ENCODE data around the gene NR2F1-AS1.

NR2F1-AS1 gene

DNA sequence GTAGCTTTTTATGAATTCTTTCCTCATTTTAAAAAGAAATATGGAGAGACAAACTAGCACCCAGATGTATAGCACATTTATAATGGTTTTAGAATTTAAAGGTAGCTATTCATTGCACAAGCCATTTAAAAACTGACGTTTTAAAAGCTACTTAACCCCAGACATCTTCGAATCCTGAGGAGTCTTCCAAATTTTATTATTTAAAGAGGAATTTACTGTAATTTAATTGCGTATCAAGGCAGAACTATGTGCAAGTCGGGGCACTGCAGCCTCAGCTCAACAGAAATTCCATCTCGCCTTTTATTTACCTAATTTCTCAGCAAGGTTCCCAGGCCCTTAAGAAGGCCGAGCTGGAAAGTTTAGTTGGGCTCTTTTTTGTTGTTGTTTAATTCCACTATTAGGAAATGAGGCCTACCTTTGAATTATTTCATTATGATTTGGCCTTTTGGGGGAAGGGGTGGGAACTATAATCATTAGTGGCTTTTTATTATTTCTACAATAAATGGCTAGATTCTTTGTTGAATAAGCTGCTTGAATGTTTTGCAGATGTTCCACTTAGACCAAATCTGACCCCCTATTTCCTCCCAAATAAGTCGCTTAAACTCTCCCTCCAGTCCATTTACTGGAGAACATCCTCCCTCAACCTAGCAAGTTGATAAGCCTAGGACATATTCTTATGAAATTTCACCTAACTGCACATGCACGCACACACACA, 22.2 kb upstream of the NR2F1-AS1 start:
- DNase-seq (ENCODE audit: low spot score): no peak

DNA sequence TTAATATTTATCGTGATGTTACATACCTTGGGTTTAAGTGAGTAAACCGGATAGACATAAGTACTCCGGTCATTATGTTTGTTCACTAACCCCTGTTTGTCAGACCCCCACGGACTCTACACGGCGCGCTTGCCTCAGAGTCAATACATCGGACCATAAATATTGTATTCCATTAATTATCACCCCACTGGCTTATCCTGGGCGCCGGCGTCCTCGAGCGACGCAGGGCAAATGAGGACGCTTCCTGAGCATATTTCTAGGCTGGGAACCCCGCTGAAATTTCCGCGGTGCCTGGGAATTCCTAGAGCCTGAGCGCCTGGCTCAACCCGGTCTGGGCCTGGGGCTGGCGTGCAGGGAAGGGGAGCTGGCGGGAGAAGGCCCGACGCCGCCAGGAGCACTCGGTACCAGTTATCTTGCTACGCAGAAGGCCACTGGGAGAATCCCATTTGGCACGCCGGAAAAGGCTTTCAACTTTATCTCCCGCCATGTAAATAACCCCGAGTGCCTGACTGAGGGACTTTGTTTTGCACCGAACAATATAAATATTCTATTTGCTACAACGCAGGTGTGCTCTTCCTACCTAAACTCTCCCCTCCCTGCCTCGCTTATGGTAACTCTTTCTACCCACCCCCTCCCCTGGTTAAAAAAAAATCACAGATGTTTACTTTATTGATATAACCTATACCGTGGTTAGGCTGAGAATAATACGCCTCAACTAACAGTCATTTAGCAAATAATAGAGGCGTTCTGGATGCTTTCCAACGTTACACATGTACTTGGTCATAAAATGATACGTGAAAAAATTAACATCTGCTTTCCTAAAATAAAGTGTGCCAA, 21.4 kb upstream of the NR2F1-AS1 start:
- peak; percentile 76 for DNase-seq (ENCODE audit: low spot score)

DNA sequence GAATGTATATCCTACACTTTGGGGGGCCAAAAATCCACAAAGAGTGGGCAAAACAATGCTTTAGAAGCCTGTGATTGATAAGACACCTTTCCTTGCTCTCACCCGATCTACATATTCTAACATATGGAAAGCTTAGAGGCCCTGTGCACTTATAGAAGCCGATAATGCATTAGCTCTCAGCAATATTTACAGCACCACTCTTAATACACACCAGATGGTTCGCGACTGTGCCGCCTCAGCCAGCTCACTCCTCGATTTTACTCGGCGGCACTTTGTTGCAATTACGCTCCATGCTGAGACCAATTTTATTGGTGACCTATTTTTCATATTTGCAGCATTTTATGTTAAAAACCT, 20.8 kb upstream of the NR2F1-AS1 start:
- no peak for DNase-seq (ENCODE audit: low spot score)

DNA sequence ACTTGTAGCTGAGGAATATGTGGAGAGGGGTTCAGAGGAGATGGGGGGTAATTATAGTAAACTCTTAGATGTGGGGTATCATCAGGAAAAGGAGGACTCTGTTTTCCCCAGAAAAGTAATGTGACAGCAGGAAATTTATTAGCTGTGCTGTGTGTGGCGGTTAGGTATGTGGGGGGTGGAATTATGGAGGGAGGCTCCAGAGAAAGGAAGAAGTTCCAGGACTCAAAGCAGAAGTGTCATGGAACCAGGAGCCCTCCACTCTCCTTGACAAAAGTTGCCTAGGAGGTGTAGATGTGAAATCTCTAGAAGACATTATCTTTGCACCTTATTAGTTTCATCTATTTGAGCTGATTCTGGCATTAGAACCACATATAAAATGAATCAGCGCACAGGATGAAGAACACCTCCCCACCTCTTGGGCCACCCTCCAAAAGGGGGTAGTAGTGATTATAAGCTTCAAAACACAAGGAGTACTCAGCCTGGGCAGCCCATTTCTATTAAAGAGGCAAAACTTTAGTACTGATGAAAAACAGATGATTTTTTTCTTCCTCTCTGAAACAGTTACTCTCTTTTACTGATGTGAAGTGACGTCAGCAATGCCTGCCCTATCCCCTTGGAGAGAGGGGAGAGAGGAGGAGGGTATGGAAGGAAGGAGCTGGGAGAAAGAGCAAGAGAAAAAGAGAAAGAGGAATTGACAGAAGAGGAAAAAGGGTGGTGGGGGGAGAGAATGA, 20.2 kb upstream of the NR2F1-AS1 start:
- DNase-seq (ENCODE audit: low spot score): no peak

DNA sequence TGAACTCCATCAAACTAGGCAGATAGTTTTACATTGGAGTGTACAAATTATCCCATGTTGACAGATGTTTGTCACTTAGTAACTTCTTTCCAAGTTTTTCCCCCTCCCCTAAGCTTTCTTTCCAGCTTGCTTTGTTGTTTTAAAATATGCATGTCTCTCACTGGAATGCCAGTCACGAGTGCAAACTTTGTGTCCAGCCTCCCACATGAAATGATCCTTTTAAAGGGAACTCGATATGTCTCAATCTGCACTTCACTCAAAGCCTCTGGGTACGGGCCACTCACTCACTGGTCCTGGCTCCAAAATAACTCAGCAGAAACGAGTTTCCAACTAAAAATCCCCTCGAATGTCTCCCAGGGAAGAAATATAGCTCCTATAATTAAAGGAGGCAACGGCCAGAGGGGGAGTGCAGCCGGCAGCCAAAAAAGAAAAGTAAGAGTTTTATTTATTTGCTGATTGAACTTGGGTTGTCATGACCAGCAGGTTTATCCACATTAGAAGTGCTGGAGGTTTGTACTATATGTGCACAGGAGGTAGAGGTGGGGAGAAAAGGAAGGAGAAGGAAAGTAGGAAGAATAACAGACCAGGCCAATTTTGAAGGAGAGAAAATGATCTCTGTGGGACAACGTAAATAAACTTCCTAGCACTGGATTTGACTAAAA, 19.5 kb upstream of the NR2F1-AS1 start:
- DNase-seq (ENCODE audit: low spot score): no peak

DNA sequence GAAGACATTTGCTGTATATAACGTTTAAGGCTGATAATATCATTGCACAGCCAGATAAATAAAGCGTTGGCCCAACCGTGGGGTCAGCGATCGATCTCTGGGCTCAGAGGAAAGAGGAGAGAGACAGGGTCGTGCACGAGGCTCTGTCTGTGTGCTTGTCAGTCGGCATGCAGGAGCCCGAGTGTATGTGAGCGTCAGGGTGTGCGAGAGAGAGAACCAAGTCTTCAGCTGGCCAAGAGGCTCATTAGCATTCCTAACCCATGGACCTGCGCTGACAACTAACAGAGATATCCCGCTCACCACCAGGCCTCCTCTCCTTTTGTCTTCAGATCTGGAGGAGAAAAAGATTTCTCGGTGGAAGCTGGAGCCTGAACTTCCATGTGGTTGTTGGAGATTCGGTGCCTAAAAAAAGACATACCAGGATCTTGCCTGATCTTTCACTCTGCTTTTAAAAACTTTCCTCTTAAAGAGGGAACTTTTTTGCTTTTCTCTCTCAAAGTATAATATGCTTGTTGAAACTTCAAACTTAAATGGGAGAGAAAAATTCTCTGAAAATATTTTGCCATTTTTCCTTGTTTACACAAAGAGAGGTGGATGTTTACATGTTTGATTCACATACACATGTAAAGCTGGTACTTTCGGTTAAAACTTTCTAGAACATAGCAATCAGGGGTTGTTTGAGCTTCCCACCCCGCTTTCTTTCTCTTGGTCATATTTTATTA, 18.5 kb upstream of the NR2F1-AS1 start:
- DNase-seq (ENCODE audit: low spot score): peak; percentile 75

DNA sequence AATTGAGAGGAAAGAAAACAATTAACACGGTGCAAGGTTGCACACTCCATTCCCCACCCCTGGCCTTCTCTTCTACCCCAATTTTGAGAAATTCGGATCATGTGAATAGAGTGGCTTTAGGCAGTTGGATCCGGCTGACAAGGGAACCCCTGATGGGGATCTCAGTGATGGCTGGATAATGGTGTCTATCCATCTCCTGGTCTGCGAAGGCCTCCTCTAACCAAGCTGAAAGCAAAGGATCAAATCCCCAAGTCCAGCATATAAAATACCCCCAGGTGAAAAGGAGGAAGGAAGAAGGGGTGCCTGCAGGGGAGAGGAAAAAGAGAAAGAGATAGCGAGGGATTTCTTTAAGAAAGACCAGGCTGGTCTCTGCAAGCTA, 18.0 kb upstream of the NR2F1-AS1 start:
- no peak for DNase-seq (ENCODE audit: low spot score)

DNA sequence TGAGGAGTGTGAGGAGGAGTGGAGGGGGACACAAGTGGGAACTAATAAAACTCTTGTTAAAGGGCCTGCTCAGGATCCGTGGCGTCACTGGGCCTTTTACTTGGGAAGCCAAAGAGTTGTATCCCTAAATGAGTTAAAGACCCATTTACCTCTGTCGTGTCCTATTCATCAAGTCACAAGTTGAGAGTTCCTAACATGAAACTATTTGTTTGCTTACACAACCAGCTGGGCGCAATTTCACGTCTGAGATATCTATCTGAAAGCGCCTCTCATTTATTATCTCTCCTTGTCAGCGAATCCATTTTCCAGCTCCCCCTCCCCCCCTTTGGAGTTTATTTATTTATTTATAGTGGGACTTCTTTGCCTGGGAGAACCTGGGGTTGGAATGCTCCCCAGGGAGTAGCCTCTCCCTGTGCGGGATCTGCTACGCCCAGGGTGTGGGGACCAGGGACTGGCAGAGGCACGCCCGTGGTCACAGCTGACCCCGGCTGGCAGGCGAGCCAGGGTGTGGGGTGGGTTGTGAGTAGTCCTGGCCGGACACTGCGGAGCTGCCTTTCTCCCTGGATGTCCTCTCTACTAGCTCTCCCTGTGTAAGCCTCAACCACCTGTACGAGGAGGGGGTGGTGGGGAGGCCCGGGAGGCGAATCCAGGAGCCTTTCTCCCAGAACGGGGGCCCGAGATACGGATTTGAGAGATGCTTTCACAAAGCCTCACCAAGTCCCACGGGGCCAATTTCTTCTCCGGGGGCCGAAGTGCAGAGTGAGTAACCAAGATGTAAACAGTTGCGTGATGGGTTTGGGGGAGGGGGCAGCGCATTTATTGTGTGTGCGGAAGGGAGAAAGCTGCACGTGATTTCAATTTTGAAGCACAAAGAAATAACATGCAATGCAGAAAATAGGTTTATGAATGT, 17.3 kb upstream of the NR2F1-AS1 start:
- DNase-seq (ENCODE audit: low spot score): peak; percentile 60

DNA sequence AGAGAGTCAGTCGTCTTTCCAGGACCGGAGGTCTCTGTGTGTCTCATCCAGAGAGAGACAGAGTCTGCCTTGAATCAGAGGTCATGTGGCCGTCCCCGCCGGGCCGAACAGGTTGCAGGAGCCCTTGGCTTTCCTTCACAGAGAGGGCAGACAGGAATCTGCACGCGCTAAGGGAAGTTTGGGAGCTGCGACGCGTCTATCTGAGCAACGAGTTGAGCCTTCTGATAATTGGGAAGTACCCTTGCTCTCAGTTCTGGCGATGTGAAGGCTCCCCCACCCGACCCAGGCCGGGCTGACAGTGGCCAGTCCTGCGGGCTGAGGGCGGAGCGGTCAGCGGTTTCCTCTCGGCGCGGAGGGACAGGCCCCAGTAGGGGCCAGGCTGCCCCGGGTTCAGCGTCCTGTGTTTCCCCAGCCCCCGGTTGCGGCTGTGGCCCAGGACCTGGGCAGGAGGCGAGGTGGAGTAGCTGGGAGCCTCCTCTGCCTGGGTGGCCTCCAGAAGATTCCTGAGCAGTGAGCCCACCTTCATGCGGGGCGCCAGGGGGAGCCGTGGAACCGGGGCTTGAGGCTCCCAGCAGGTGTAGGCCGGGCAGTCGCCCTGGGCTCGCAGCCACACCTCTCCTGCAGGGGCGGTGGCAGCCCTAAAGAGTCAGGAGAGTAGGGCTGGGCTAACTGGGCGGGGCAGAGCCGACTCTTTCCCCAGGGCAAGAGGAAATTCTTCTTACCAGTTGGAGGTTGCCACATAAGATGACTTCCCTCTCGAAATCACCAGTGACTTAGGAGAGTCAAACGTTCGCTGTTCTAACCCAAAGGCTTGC, 15.9 kb upstream of the NR2F1-AS1 start:
- peak; percentile 79 for DNase-seq (ENCODE audit: low spot score)

DNA sequence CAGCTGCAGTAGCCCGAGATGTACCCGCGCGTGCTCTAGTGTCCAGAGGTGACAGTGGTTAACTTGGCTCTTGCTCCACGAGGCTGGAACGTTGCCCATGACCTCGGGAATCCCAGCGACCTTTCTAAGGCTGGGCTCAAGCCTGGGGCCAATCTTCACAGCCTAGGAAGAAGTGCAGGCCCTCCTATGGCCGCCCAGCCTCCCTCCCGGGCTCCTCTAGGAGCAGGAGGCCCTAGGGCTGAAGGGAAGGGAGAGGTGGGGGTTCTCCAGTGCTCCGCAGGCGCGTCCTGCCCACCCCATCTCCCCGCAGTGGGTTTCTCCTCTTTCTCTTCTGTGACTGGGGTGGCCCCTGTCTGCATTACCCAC, 15.3 kb upstream of the NR2F1-AS1 start:
- peak; percentile 60 for DNase-seq (ENCODE audit: low spot score)

DNA sequence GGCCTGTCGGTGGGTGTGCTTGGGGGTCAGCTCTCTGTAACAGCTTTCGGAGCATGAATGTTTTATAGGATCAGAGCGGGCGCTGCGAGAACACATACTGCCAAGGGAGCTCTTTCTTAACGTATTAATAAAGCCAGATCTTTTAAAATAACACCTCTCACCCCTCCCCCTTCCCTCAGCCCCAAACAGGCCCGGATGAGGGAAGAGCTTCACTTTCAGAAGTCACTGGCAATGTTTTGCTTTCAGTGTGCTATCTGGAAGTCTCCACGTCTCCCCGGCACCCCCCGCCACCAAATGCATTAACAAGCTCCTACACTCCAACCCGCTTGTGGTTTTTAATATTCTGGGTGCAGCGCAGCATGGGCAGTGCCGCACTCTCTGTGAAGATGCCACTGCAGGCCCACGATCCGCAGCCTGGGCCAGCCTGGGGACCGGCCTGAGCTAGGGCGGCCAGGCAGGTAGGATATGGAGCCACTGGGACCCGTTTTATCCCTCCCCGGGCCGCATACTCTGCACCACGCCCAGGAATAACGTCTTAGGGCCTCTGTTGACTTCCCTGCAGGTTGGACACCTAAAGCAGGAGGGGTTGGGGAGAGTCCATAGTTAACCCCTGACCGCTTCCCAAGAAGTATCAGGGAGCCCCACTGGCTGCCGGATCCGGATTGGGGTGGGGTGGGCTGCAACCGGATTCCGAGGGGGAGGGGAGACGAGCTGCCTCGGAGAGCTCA, 14.6 kb upstream of the NR2F1-AS1 start:
- peak; percentile 57 for DNase-seq (ENCODE audit: low spot score)

DNA sequence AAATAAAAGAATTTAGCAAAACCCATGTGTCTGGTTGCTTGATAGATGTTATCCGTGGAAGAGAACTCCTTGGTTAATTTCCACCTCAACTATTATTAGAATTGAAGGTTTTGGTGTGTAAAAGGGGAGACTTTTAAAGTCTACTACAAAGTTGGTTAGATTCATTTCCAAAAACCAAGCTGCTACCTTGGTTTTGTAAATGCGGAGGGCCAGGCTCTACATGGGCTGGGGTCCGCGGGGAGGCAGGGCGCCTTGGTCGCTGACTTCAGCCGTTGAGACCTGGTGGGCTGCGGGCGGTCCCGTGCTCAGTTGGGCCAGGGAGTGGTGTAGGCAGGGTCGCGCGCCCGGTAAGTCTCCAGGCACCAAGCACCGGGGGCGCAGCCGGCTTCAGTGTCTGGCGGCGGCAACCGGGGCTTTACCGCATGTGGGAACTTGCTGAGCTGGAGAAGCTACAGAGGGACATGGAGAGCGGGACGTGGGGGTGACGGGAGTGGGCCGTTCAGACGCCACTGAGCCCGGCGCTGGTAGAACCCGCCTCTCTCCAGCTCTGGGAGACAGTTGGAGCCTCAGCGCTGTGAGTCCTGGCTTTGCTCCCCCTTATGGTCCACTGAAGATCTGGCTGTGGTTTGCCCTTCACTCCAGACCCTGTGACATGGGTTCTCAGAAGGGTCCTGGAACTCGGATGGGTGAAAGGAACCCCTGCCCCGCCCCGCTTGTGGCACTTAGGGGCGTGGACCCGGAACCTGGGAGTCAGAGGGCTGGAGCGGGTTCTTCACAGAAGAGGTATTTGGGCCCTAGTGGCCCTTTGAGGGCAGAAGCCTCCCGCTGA, 13.8 kb upstream of the NR2F1-AS1 start:
- peak; percentile 77 for DNase-seq (ENCODE audit: low spot score)

DNA sequence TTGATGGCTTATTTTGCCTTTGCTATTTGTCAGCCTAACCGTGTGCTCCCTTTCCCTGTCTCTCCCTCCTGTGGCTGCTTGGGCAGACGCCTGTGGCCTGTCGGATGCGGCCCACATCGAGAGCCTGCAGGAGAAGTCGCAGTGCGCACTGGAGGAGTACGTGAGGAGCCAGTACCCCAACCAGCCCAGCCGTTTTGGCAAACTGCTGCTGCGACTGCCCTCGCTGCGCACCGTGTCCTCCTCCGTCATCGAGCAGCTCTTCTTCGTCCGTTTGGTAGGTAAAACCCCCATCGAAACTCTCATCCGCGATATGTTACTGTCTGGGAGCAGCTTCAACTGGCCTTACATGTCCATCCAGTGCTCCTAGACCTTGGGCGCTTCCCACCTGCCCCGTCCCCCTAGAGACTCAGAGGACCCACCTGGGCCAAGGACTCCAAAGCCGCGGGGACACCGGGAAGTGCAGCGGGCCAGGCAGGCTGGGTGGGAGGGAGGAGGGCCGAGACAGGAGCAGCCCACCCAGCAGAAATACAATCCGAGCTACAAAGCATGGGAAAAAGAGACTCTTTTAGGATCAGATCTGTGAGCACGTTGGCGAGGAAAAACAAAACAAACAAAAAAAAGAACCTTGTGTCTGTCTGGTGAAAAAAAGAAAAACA, 12.6 kb upstream of the NR2F1-AS1 start:
- DNase-seq (ENCODE audit: low spot score): peak; percentile 61

DNA sequence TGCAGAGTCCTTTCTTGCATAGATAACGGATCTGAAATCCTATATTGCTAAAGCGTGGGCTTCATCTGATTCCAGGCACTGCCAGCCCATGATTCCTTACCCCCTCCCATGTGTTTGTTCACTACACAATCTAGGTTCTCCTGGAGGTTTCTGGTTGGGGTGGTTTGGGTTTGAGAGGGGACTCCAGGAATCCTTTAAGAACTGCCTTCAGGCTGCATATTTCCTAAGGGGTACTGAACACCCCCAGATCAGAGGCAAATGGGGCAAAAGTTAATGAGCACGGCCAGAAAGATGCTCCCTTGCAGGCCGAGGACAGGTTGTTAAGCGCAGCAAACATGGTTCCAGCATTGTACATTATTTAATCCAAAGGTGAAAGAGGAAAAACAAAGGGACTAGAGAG, 11.9 kb upstream of the NR2F1-AS1 start:
- DNase-seq (ENCODE audit: low spot score): no peak

DNA sequence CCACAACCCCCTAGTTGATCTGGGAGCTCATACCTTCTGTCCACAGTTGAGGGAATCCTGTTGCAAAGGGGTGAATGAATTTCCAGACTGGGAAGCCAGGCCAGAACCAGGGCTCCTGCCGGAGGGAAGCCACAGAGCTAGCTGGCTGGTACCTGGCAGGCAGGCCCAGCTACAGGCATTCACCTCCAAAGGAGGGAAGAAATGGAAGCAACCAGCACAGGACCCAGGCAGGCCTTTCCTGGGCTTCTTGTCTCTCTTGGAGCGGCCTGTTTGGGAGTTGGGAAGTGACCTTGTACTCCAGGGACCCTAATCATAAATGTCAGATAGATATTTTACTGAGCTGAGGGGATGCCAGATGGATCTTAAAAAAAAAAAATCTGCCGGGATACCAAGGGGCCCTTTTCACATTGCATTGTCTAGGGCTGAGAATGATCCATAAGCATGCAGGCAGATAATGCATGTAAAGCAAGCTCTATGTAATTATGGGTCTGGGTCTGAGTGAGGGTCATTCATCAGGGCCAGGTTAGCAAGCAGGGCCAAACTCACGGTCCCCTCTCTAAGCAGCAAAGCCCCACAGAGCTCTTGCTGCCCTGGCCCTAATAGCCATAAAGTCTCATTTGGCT, 10.4 kb upstream of the NR2F1-AS1 start:
- no peak for DNase-seq (ENCODE audit: low spot score)

DNA sequence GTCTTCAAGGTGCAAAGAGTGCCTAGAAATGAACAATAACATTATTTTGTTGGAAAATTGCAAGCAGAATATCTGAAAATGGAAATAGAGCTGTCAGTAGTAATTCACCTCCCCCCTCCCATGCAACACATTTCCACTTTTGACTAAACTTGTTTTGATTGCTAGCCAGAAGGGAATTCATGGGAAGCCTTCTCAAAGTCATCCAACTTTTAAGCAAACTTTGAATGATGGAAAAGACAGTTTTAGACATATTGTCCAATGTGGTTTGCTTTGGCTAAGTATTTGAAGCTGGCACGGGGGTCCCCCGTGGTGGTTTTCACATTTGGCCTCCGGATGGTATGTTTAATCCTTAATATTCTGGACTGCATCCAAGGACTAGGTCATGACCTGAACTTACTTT, 9.5 kb upstream of the NR2F1-AS1 start:
- no peak for DNase-seq (ENCODE audit: low spot score)

DNA sequence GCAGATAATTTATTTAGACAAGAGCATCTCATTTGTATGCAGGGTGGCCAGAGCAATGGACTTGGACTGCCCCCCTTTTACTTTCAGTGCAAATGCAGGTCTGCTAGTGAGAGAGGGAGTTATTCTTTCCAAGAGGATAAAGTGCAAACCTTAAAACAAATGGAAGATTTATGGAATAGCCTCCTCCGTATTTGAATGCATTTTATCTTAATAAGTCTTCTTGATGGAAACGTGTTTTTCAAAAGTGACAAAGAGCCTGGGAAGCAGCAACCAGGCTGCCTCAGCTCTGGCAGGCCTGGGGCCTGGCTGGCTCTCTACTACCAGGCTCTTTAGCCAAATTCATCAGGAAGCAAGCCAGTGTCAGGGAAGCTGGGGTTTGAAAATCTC, 8.8 kb upstream of the NR2F1-AS1 start:
- no peak for DNase-seq (ENCODE audit: low spot score)
